Activated CD4-positive, alpha-beta T cell treated with anti-CD3 and anti-CD28 coated beads, Interleukin-2, amount 10 ng/mL, durations not matched to agents 7 days and 5 days (primary cell): ENCODE measurements around the gene KDM5B. TPM values are rescaled to one million over a fixed set of nuclear protein-coding genes. Genes with fewer than 3 reads are reported as not detected.
"Not testable (repeated sequence)": the region's sequence is repeated elsewhere in the genome, so short reads cannot be mapped to it uniquely, and the experiment has no call there.

ENCODE experiments used
- CTCF ChIA-PET: fragments of 350-600 bp; sonication (Branson Sonifier 250); formaldehyde crosslinking; loops from one replicate; lab custom pipeline; 2021; ENCODE audit warnings: antibody characterized with exemption; lab: Charles Lee
- POLR2A ChIA-PET: fragments of 350-600 bp; sonication (Branson Sonifier 250); formaldehyde crosslinking; loops from one replicate; lab custom pipeline; 2021; ENCODE audit warnings: antibody characterized with exemption; lab: Charles Lee
- DNase-seq: peaks from one replicate; pipeline ENCODE4 v3.0.0-alpha.2; 2020
- H3K27ac Mint-ChIP-seq: one replicate; pipeline ENCODE4 v1.8.0; 2021; ENCODE audit warnings: mild to moderate bottlenecking, moderate library complexity, mixed read lengths
- H3K27me3 Mint-ChIP-seq: one replicate; pipeline ENCODE4 v1.8.0; 2021; ENCODE audit warnings: mixed read lengths
- H3K36me3 Mint-ChIP-seq: one replicate; pipeline ENCODE4 v1.8.0; 2021; ENCODE audit warnings: low read depth, mixed read lengths
- H3K4me1 Mint-ChIP-seq: one replicate; pipeline ENCODE4 v1.8.0; 2021; ENCODE audit warnings: mixed read lengths
- H3K4me3 Mint-ChIP-seq: one replicate; pipeline ENCODE4 v1.8.0; 2021; ENCODE audit warnings: mild to moderate bottlenecking, moderate library complexity, mixed read lengths
- H3K9me3 Mint-ChIP-seq: one replicate; pipeline ENCODE4 v1.8.0; 2021; ENCODE audit warnings: mixed read lengths
- total RNA-seq, 2 experiments: library from RNA; stranded (reverse); gene quantifications; one replicate each; pipeline ENCODE4 v1.2.3, GENCODE V29; 2021

The KDM5B gene
- total RNA-seq, 2 experiments from 2014 or later: 32.0 to 39.8 TPM

GRCh38 chr1:202798792-202799331, 9.4 kb downstream of the KDM5B start:
- DNase-seq: no peak
- no peaks in the 10 kb centered on the region for H3K27me3 Mint-ChIP-seq
- no peak overlapping the region for H3K27ac Mint-ChIP-seq
- no peaks in the 10 kb centered on the region for H3K9me3 Mint-ChIP-seq
- H3K4me3 Mint-ChIP-seq: no peak overlapping the region
- CTCF ChIA-PET: interaction anchor here (1.4 kb wide), 1 partner anchor 36 kb away, joined by 3 read pairs; no protein-coding TSS in a partner anchor
- peaks cover 2% of the 10 kb centered on the region for H3K36me3 Mint-ChIP-seq
- POLR2A ChIA-PET: no interaction called here
- H3K4me1 Mint-ChIP-seq: peaks cover 35% of the 10 kb centered on the region

GRCh38 chr1:202798260-202798659, 10.0 kb downstream of the KDM5B start:
- Mint-ChIP-seq H3K4me1 (peaks cover 32% of the 10 kb centered on the region), H3K4me3 (no peak overlapping the region), H3K27me3 (no peaks in the 10 kb centered on the region), H3K27ac (no peak overlapping the region), H3K9me3 (no peaks in the 10 kb centered on the region), H3K36me3 (peaks cover 2% of the 10 kb centered on the region)
- ChIA-PET CTCF (interaction anchor here (1.4 kb wide), 1 partner anchor 37 kb away, joined by 3 read pairs; no protein-coding TSS in a partner anchor), POLR2A (no interaction called here)
- peak; percentile 12 for DNase-seq

GRCh38 chr1:202796670-202797069, 11.6 kb downstream of the KDM5B start:
- ChIA-PET CTCF (interaction anchor here (1.4 to 1.7 kb wide), 2 partner anchors 16 kb away, joined by 4 to 5 read pairs; no protein-coding TSS in a partner anchor), POLR2A (no interaction called here)
- Mint-ChIP-seq H3K27ac (no peak overlapping the region), H3K9me3 (no peaks in the 10 kb centered on the region), H3K36me3 (no peaks in the 10 kb centered on the region), H3K4me3 (no peak overlapping the region), H3K4me1 (peaks cover 22% of the 10 kb centered on the region), H3K27me3 (no peaks in the 10 kb centered on the region)
- no peak for DNase-seq

DNA sequence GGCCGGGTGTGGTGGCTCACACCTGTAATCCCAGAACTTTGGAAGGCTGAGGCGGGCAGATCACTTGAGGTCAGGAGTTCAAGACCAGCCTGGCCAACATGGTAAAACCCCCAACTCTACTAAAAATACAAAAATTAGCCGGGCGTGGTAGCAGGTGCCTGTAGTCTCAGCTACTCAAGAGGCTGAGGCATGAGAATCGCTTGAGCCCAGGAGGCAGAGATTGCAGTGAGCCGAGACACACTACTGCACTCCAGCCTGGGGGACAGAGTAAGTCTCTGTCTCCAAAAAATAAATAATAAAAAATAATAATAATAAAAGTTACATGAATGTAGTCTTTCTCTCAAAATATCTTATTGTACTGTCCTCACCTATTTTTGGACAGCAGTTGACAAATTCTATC, 13.3 kb downstream of the KDM5B start:
- H3K9me3 Mint-ChIP-seq, DNase-seq, H3K4me3 Mint-ChIP-seq, H3K36me3 Mint-ChIP-seq, H3K27me3 Mint-ChIP-seq, POLR2A ChIA-PET, H3K27ac Mint-ChIP-seq: not testable (repeated sequence)
- peaks cover 15% of the 10 kb centered on the region for H3K4me1 Mint-ChIP-seq
- CTCF ChIA-PET: interaction anchor here (1.7 kb wide), 1 partner anchor 18 kb away, joined by 5 read pairs; no protein-coding TSS in a partner anchor

GRCh38 chr1:202794051-202794740, 14.0 kb downstream of the KDM5B start:
- ChIA-PET CTCF (no interaction called here), POLR2A (no interaction called here)
- peaks cover 15% of the 10 kb centered on the region for H3K4me1 Mint-ChIP-seq

DNA sequence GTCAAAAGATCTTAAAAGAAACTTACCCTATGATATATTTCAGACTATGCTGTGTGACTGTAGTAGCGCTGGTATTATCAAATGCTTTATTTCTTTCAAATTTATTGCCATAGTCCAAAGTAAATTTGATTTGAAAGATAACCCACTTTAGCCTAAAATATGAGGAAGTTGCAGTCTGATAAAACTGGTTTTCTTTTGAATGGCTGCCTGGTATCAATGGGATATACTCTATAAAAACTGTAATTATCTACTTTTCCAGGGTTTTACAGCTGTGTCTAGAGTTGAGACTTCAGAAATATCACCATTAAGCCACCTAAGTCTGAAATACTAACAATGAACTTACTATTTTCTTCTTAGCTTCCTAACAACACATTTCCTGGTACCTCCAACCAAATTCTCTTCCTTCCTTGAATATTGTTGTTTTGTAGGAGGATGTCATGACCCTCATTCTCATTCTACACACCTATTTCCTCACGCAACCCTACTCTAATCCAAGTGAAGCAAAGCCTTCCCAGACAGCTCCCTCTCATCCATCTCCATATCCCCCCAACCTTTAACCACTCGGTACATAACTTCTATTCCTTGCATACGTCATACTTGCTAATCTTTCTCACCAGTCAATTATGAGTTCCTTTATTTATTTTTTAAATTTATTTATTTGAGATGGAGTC, 17.0 kb downstream of the KDM5B start:
- Mint-ChIP-seq H3K9me3 (no peaks in the 10 kb centered on the region), H3K4me3 (no peak overlapping the region), H3K27ac (no peak overlapping the region), H3K4me1 (peaks cover 2% of the 10 kb centered on the region), H3K36me3 (peaks cover 5% of the 10 kb centered on the region), H3K27me3 (no peaks in the 10 kb centered on the region)
- ChIA-PET POLR2A (no interaction called here), CTCF (interaction anchor here (0.8 to 1.3 kb wide), 3 partner anchors 10 to 182 kb away, joined by 3 read pairs; no protein-coding TSS in a partner anchor)
- DNase-seq: no peak

More at GRCh38 chr1:202794051-202794740, 14.0 kb downstream of the KDM5B start:
- H3K9me3 Mint-ChIP-seq: no peaks in the 10 kb centered on the region
- no peaks in the 10 kb centered on the region for H3K27me3 Mint-ChIP-seq
- no peak overlapping the region for H3K4me3 Mint-ChIP-seq
- H3K27ac Mint-ChIP-seq: no peak overlapping the region
- H3K36me3 Mint-ChIP-seq: no peaks in the 10 kb centered on the region
- no peak for DNase-seq

- ChIA-PET CTCF (interaction anchor here (0.6 to 0.7 kb wide), 3 partner anchors 16 to 131 kb away, joined by 3 read pairs; no protein-coding TSS in a partner anchor), POLR2A (no interaction called here)
- no peak overlapping the region for H3K27ac Mint-ChIP-seq
- no peak for DNase-seq
- peaks cover 2% of the 10 kb centered on the region for H3K4me1 Mint-ChIP-seq
- H3K36me3 Mint-ChIP-seq: peaks cover 5% of the 10 kb centered on the region
- H3K9me3 Mint-ChIP-seq: no peaks in the 10 kb centered on the region
- no peaks in the 10 kb centered on the region for H3K27me3 Mint-ChIP-seq
- no peak overlapping the region for H3K4me3 Mint-ChIP-seq
Measured at GRCh38 chr1:202788800-202789199, 19.4 kb downstream of the KDM5B start.

GRCh38 chr1:202786804-202787203, 21.4 kb downstream of the KDM5B start:
- no peak overlapping the region for H3K4me3 Mint-ChIP-seq
- no peak for DNase-seq
- H3K27ac Mint-ChIP-seq: no peak overlapping the region
- H3K9me3 Mint-ChIP-seq: no peaks in the 10 kb centered on the region
- H3K27me3 Mint-ChIP-seq: no peaks in the 10 kb centered on the region
- peaks cover 2% of the 10 kb centered on the region for H3K4me1 Mint-ChIP-seq
- ChIA-PET POLR2A (interaction anchor here (0.6 kb wide), 1 partner anchor 134 kb away, joined by 4 read pairs; no protein-coding TSS in a partner anchor), CTCF (interaction anchor here (0.9 kb wide), 1 partner anchor 19 kb away, joined by 4 read pairs; no protein-coding TSS in a partner anchor)
- peaks cover 5% of the 10 kb centered on the region for H3K36me3 Mint-ChIP-seq

DNA sequence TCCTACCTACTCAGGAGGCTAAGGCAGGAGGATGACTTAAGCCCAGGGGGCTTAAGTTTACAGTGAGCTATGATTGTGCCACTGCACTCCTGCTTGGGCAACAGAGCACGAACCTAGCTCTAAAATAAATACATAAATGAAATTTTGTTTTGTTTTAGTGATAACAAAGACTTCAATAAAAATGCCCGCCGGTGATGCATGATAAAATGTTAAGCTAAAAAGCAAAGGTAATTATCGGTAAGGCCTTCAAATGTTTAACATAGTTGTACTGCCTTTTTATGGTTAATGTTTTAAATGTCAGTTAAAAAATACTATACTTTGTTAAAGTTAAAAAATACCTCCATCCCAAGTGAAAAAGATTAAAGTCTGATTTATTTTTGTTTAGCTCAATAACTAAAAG, 27.0 kb downstream of the KDM5B start:
- Mint-ChIP-seq H3K27me3 (no peaks in the 10 kb centered on the region), H3K4me1 (peaks cover 5% of the 10 kb centered on the region), H3K36me3 (no peaks in the 10 kb centered on the region), H3K9me3 (no peaks in the 10 kb centered on the region), H3K27ac (no peak overlapping the region), H3K4me3 (no peak overlapping the region)
- no peak for DNase-seq
- ChIA-PET POLR2A (no interaction called here), CTCF (interaction anchor here (0.6 to 1.7 kb wide), 6 partner anchors 11 to 195 kb away, joined by 3 to 5 read pairs (median 3); no protein-coding TSS in a partner anchor)

DNA sequence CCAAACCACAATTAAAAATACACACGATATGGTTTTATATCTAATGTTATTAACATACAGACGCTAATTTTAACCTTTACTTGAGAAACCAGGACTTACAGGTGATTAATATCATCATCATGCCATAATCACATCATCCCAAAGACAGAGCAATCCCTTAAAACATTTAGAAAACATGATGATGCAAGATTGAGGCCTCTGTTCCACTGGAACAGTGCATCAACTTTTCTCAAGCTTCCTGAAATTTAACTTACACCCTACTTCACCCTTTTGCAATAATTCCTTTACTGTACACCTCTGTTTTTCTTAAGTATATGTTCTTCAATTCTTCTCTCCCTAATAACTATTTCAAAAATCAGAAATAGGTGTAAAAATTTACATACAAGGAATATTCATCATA, 38.1 kb downstream of the KDM5B start:
- ChIA-PET POLR2A (no interaction called here), CTCF (interaction anchor here (0.8 kb wide), 1 partner anchor 12 kb away, joined by 3 read pairs; no protein-coding TSS in a partner anchor)
- no peak for DNase-seq
- Mint-ChIP-seq H3K27ac (no peak overlapping the region), H3K36me3 (peaks cover 21% of the 10 kb centered on the region), H3K9me3 (no peaks in the 10 kb centered on the region), H3K4me1 (no peaks in the 10 kb centered on the region), H3K4me3 (no peak overlapping the region), H3K27me3 (no peaks in the 10 kb centered on the region)

DNA sequence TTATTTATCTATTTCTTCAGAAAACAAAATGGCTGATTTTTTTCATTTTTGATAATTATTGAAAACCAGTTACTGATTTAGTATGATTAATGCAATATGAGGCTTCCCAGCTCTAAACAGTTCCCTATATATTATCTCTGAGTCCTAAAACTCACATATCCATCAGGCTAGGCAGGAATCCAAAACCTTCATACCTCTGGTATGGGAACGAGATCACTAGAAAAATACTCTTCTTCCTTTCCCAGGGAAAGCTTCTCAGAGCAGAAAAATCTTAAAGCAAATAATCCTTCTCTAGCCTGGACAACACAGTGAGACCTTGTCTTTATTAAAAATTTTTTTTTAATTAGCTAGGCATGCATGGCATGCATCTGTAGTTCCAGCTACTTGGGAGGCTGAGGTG, 42.5 kb downstream of the KDM5B start:
- no peak for DNase-seq
- Mint-ChIP-seq H3K4me1 (peaks cover 1% of the 10 kb centered on the region), H3K27me3 (no peaks in the 10 kb centered on the region), H3K4me3 (no peak overlapping the region), H3K36me3 (peaks cover 20% of the 10 kb centered on the region), H3K27ac (no peak overlapping the region), H3K9me3 (no peaks in the 10 kb centered on the region)
- ChIA-PET CTCF (no interaction called here), POLR2A (no interaction called here)

GRCh38 chr1:202762019-202762418, 46.2 kb downstream of the KDM5B start:
- peaks cover 1% of the 10 kb centered on the region for H3K4me1 Mint-ChIP-seq
- peak overlapping the region; percentile 1 for H3K27ac Mint-ChIP-seq

More at GRCh38 chr1:202762019-202762418, 46.2 kb downstream of the KDM5B start:
- ChIA-PET POLR2A (no interaction called here), CTCF (no interaction called here)
- Mint-ChIP-seq H3K9me3 (no peaks in the 10 kb centered on the region), H3K4me3 (no peak overlapping the region), H3K27me3 (no peaks in the 10 kb centered on the region), H3K36me3 (peaks cover 30% of the 10 kb centered on the region)
- no peak for DNase-seq
